ENCODE measurements around the gene ADAMTSL4. TPM values are rescaled to one million over a fixed set of nuclear protein-coding genes. Genes with fewer than 3 reads are reported as not detected.

The ADAMTSL4 gene
- total and polyA plus RNA-seq, 2 donors (not counting 3 experiments of a cell fraction or from before 2014, with no cell fraction given), result 0.73 to 1.0 TPM

DNA sequence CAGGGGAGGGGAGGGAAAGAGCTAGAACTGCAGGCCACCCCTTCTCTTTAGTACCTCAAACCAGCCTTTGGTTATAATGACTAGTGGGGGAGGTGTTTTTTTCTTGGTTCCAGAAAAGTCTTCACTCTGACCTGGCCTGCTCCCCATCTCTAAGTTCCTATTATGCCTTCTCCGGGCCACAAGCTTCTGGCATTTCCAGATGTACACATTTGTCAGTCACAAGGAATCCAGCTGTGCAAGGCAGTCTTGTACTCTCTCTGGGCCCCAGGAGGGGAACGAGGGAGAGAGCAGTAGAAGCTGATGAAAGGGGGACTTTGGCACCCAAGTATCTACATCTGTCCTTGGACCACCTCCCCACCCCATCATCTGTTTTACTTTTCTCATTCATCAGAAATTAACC, 36.4 kb upstream of the ADAMTSL4 start:
- H3K4me1 ChIP-seq (ENCODE audit: control insufficient read depth, extremely low read depth, insufficient read depth, low read length), result peaks cover 12% of the 10 kb centered on the region
- no peak overlapping the region for H2AFZ ChIP-seq (ENCODE audit: low read depth, low read length)
- FAIRE-seq, result no peak
- dilution Hi-C loops (cut with MboI; ENCODE audit: extremely low pct_ligation_motif_present, low sequenced_read_pairs) (no loop called here), intact Hi-C loops (cut with micrococcal nuclease) (no loop called here)
- H3K4me2 ChIP-seq (ENCODE audit: insufficient read depth, low read length), result no peak overlapping the region
- no peaks in the 10 kb centered on the region for H4K20me1 ChIP-seq (replicated peaks; ENCODE audit: control insufficient read depth, extremely low read depth, insufficient read depth, low read length)
- ChIA-PET POLR2A (no interaction called here), CTCF (no interaction called here)
- no peak overlapping the region for H3K4me3 ChIP-seq (replicated peaks in 1 of 3; ENCODE audit: insufficient read depth in 1 of 3, low read depth in 1 of 3, low read length in 3 of 3)
- no peak for DNase-seq (ENCODE audit: low read depth, low spot score)
- no peaks in the 10 kb centered on the region for H3K9me3 ChIP-seq (replicated peaks; ENCODE audit: control insufficient read depth, insufficient read depth, low read length)
- no TSS peak for BruUV-seq (replicated peaks)
- no peak for TF ChIP-seq EZH2 (IDR thresholded peaks at IDR 0.05; ENCODE audit: borderline replicate concordance, low read depth, low read length, severe bottlenecking)
- TF ChIP-seq MYC (IDR thresholded peaks at IDR 0.05; ENCODE audit: low read depth, low read length), result no peak
- no peak for TF ChIP-seq JUN (IDR thresholded peaks at IDR 0.05; ENCODE audit: borderline replicate concordance, insufficient read depth, insufficient read length, low read depth)
- TF ChIP-seq FOS (IDR thresholded peaks at IDR 0.05; ENCODE audit: borderline replicate concordance, insufficient read depth, low read length), result no peak
- no peak for TF ChIP-seq CTCF (IDR thresholded peaks at IDR 0.05; ENCODE audit: extremely low read depth in 1 of 2, insufficient read depth in 1 of 2, low read depth in 1 of 2, low read length in 2 of 2)
- TF ChIP-seq POLR2AphosphoS5 (IDR thresholded peaks at IDR 0.05; ENCODE audit: insufficient read depth, low read depth, low read length), result no peak
- TF ChIP-seq GATA2 (IDR thresholded peaks at IDR 0.05; ENCODE audit: insufficient read depth, insufficient read length, low read depth, low read length), result no peak
- no peak for TF ChIP-seq POLR2A (IDR thresholded peaks at IDR 0.05; ENCODE audit: low read depth, low read length)
- TF ChIP-seq, protein P1, sequence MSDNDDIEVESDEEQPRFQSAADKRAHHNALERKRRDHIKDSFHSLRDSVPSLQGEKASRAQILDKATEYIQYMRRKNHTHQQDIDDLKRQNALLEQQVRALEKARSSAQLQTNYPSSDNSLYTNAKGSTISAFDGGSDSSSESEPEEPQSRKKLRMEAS (IDR thresholded peaks at IDR 0.05; ENCODE audit: insufficient read depth, insufficient read length), result no peak
- no peak overlapping the region for H3K9ac ChIP-seq (replicated peaks; ENCODE audit: extremely low read depth, insufficient read depth, low read length)
- H3K9me1 ChIP-seq (replicated peaks; ENCODE audit: control insufficient read depth, extremely low read depth, insufficient read depth, low read length), result no peaks in the 10 kb centered on the region
- H3K27me3 ChIP-seq (ENCODE audit: control insufficient read depth in 2 of 2, insufficient read depth in 2 of 2, low read length in 2 of 2), result no peaks in the 10 kb centered on the region
- H3K79me2 ChIP-seq (ENCODE audit: control insufficient read depth, insufficient read depth, low read length), result no peaks in the 10 kb centered on the region
- no peak overlapping the region for H3K27ac ChIP-seq (ENCODE audit: insufficient read depth, low read depth, low read length)
- no peaks in the 10 kb centered on the region for H3K36me3 ChIP-seq (ENCODE audit: control insufficient read depth in 2 of 2, extremely low read depth in 1 of 2, insufficient read depth in 2 of 2, low read length in 2 of 2)
